ENCODE data around the gene MAD1L1.

Gene MAD1L1

DNA sequence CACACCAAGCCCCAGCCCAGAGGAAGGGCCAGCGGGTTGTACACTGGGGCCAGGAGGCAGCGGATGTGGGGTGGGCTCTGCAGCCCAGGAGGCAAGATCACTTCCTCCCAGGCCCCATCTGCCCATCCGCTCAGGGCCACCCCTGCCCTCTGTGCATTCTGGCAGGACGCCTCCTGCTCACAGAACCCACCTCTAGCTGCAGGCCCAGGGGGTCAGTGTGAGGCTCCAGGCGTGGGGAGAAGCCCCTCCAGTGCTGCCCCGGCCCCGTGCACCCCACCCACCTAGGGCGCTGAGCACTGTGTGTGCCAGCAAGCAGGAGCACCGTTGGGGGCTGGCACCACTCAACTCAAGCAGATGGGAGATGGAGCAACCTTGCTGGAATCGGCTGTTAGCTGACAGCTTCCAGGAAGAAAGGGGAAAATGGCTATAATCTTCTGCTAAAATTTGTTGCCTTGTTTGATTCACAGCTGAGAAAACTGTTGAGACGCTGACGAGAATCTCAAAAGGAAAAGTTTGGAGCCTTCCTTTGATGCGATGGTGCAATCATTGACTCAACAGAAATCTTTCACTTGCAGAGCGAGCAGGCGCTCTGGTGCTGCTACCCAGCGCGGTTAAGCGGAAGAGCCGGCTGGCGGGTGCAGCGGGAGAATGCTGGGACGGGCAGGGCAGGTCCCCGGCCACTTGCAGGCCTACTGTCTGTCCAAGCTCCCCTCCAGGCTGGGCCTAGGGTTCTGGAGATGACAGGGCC, 286.5 kb downstream of the MAD1L1 start:
- no peak overlapping the region for H2BK5ac ChIP-seq (ENCODE audit: low read depth, low read length, poor library complexity, severe bottlenecking)
- no peak overlapping the region for H3K23ac ChIP-seq (ENCODE audit: low read length in 2 of 2)
- H3K36me3 ChIP-seq (ENCODE audit: control insufficient read depth in 1 of 2, insufficient read depth in 2 of 2, low read depth in 1 of 2, low read length in 2 of 2): peaks cover 0 to 56% of the 10 kb centered on the region in 2 experiments
- no peak overlapping the region for H4K91ac ChIP-seq (ENCODE audit: low read length)
- no peak overlapping the region for H2AK5ac ChIP-seq (ENCODE audit: low read length, severe bottlenecking)
- no peak overlapping the region for H3K27ac ChIP-seq (ENCODE audit: low read length, poor library complexity, severe bottlenecking)
- H3K4me2 ChIP-seq (ENCODE audit: low read length, poor library complexity, severe bottlenecking): no peak overlapping the region
- H4K8ac ChIP-seq (ENCODE audit: low read length): no peak overlapping the region
- no peak for DNase-seq
- H2BK15ac ChIP-seq (ENCODE audit: low read depth, poor library complexity, severe bottlenecking): no peak overlapping the region
- WGBS: 95% methylated on average over 23 of the region's 23 CpGs
- no peaks in the 10 kb centered on the region for H3K27me3 ChIP-seq (ENCODE audit: control insufficient read depth in 1 of 2, insufficient read depth in 1 of 2, low read length in 2 of 2)
- H3K18ac ChIP-seq (ENCODE audit: low read depth in 1 of 2, low read length in 2 of 2): no peak overlapping the region
- H3K4ac ChIP-seq (ENCODE audit: low read depth in 1 of 2, low read length in 2 of 2): no peak overlapping the region
- no peak overlapping the region for H3K14ac ChIP-seq (ENCODE audit: low read length in 2 of 2)
- no peak overlapping the region for H2BK12ac ChIP-seq (ENCODE audit: low read length in 2 of 2)
- H3K9ac ChIP-seq (ENCODE audit: low read length): no peak overlapping the region
- peaks cover 4% of the 10 kb centered on the region for H3K4me1 ChIP-seq (ENCODE audit: control insufficient read depth, insufficient read depth, low read depth, low read length)
- peaks cover 4% of the 10 kb centered on the region for H3K79me1 ChIP-seq (replicated peaks; ENCODE audit: low read length, poor library complexity, severe bottlenecking)
- H3K9me3 ChIP-seq (ENCODE audit: control insufficient read depth, low read length): no peaks in the 10 kb centered on the region
- no peak overlapping the region for H3K4me3 ChIP-seq (ENCODE audit: insufficient read depth in 1 of 2, low read depth in 1 of 2, low read length in 2 of 2)
- H2BK120ac ChIP-seq (ENCODE audit: low read depth, low read length): no peak overlapping the region
- no peak overlapping the region for H2AFZ ChIP-seq (ENCODE audit: low read depth, low read length)

DNA sequence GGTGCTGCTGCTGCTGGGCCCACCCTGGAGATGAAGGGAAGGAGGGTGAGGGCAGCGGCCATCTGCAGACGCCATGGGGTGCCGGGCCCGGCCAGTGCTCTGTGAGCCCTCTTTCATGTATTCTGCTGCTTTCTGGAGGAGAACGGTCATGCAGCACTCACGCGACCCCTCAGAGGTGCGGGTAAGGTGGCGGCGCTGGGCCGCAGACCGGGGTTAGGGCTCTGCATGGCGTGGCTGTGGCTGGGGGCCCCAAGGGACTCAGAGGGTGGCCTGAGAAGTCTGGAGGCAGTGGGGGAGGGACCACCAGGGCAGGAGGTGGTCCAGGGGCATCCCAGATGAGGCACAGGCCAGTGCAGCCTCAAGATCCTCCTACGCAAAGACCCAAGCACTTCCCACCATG, 287.2 kb downstream of the MAD1L1 start:
- Histone ChIP-seq H3K27ac (ENCODE audit: low read length, poor library complexity, severe bottlenecking) (no peak overlapping the region), H2BK12ac (ENCODE audit: low read length in 2 of 2) (no peak overlapping the region), H3K36me3 (ENCODE audit: control insufficient read depth in 1 of 2, insufficient read depth in 2 of 2, low read depth in 1 of 2, low read length in 2 of 2) (peaks cover 0 to 50% of the 10 kb centered on the region in 2 experiments), H2AFZ (ENCODE audit: low read depth, low read length) (no peak overlapping the region), H3K9ac (ENCODE audit: low read length) (no peak overlapping the region), H3K18ac (ENCODE audit: low read depth in 1 of 2, low read length in 2 of 2) (no peak overlapping the region), H3K4me3 (ENCODE audit: insufficient read depth in 1 of 2, low read depth in 1 of 2, low read length in 2 of 2) (no peak overlapping the region), H3K27me3 (ENCODE audit: control insufficient read depth in 1 of 2, insufficient read depth in 1 of 2, low read length in 2 of 2) (no peaks in the 10 kb centered on the region), H3K79me1 (replicated peaks; ENCODE audit: low read length, poor library complexity, severe bottlenecking) (peaks cover 4% of the 10 kb centered on the region), H2BK15ac (ENCODE audit: low read depth, poor library complexity, severe bottlenecking) (no peak overlapping the region), H2AK5ac (ENCODE audit: low read length, severe bottlenecking) (no peak overlapping the region), H3K14ac (ENCODE audit: low read length in 2 of 2) (no peak overlapping the region), H3K4me1 (ENCODE audit: control insufficient read depth, insufficient read depth, low read depth, low read length) (peaks cover 6% of the 10 kb centered on the region), H3K4me2 (ENCODE audit: low read length, poor library complexity, severe bottlenecking) (no peak overlapping the region), H3K9me3 (ENCODE audit: control insufficient read depth, low read length) (no peaks in the 10 kb centered on the region), H3K4ac (ENCODE audit: low read depth in 1 of 2, low read length in 2 of 2) (no peak overlapping the region), H2BK5ac (ENCODE audit: low read depth, low read length, poor library complexity, severe bottlenecking) (no peak overlapping the region), H2BK120ac (ENCODE audit: low read depth, low read length) (no peak overlapping the region), H3K23ac (ENCODE audit: low read length in 2 of 2) (no peak overlapping the region), H4K8ac (ENCODE audit: low read length) (no peak overlapping the region), H4K91ac (ENCODE audit: low read length) (no peak overlapping the region)
- DNase-seq: no peak
- 84% methylated on average over 14 of the region's 14 CpGs for WGBS

DNA sequence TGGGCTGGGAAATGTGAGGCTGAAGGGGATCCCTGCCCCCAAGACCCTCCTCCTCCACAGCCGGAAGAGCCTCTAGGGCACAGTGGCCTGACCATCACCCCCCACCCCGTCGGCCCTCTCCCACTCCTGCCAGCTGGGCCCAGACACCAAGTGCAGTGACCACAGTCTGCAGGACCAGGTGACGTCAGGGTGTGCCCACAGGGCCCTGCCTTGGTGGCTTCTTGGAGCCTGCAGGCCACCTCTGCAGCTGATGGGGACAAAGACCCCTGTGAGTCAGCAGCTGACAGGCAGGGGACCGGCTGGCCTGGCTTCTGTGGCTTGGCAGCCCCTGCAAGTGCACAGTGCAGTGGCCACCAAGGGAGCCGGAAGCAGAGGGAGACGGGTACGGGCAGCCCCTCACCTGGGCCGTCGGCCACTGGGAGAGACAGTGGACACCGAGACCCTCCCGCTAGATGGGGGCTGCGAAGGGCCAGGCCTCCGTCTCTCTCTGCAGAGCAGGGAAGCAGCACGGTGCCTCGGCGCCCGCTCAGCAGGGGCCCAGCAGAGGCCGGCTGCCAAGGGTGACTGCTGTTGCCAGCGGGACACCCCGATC, 288.0 kb downstream of the MAD1L1 start:
- DNase-seq: no peak
- WGBS: 94% methylated on average over 21 of the region's 21 CpGs

GRCh38 chr7:1943933-1944618, 288.7 kb downstream of the MAD1L1 start:
- no peak overlapping the region for H4K8ac ChIP-seq (ENCODE audit: low read length)
- H2BK12ac ChIP-seq (ENCODE audit: low read length in 2 of 2): no peak overlapping the region
- H2BK5ac ChIP-seq (ENCODE audit: low read depth, low read length, poor library complexity, severe bottlenecking): no peak overlapping the region
- no peak overlapping the region for H3K9ac ChIP-seq (ENCODE audit: low read length)
- no peak overlapping the region for H2AK5ac ChIP-seq (ENCODE audit: low read length, severe bottlenecking)
- no peak overlapping the region for H3K14ac ChIP-seq (ENCODE audit: low read length in 2 of 2)
- H3K27me3 ChIP-seq (ENCODE audit: control insufficient read depth in 1 of 2, insufficient read depth in 1 of 2, low read length in 2 of 2): no peaks in the 10 kb centered on the region
- 85% methylated on average over 22 of the region's 25 CpGs for WGBS
- no peaks in the 10 kb centered on the region for H3K9me3 ChIP-seq (ENCODE audit: control insufficient read depth, low read length)
- H3K79me1 ChIP-seq (replicated peaks; ENCODE audit: low read length, poor library complexity, severe bottlenecking): peaks cover 6% of the 10 kb centered on the region
- no peak overlapping the region for H3K23ac ChIP-seq (ENCODE audit: low read length in 2 of 2)
- H3K27ac ChIP-seq (ENCODE audit: low read length, poor library complexity, severe bottlenecking): no peak overlapping the region
- no peak overlapping the region for H2BK15ac ChIP-seq (ENCODE audit: low read depth, poor library complexity, severe bottlenecking)
- no peak overlapping the region for H3K4ac ChIP-seq (ENCODE audit: low read depth in 1 of 2, low read length in 2 of 2)
- H3K4me3 ChIP-seq (ENCODE audit: insufficient read depth in 1 of 2, low read depth in 1 of 2, low read length in 2 of 2): no peak overlapping the region
- peaks cover 20% of the 10 kb centered on the region for H3K4me1 ChIP-seq (ENCODE audit: control insufficient read depth, insufficient read depth, low read depth, low read length)
- H3K4me2 ChIP-seq (ENCODE audit: low read length, poor library complexity, severe bottlenecking): no peak overlapping the region
- no peak overlapping the region for H4K91ac ChIP-seq (ENCODE audit: low read length)
- H2AFZ ChIP-seq (ENCODE audit: low read depth, low read length): no peak overlapping the region
- H3K18ac ChIP-seq (ENCODE audit: low read depth in 1 of 2, low read length in 2 of 2): no peak overlapping the region
- H3K36me3 ChIP-seq (ENCODE audit: control insufficient read depth in 1 of 2, insufficient read depth in 2 of 2, low read depth in 1 of 2, low read length in 2 of 2): peaks cover 0 to 42% of the 10 kb centered on the region in 2 experiments
- no peak for DNase-seq
- no peak overlapping the region for H2BK120ac ChIP-seq (ENCODE audit: low read depth, low read length)

More for the DNA sequence above, 288.0 kb downstream of the MAD1L1 start:
- H3K14ac ChIP-seq (ENCODE audit: low read length in 2 of 2): no peak overlapping the region
- H3K23ac ChIP-seq (ENCODE audit: low read length in 2 of 2): no peak overlapping the region
- H3K9ac ChIP-seq (ENCODE audit: low read length): no peak overlapping the region
- H3K27me3 ChIP-seq (ENCODE audit: control insufficient read depth in 1 of 2, insufficient read depth in 1 of 2, low read length in 2 of 2): no peaks in the 10 kb centered on the region
- no peak overlapping the region for H2AK5ac ChIP-seq (ENCODE audit: low read length, severe bottlenecking)
- H3K4me1 ChIP-seq (ENCODE audit: control insufficient read depth, insufficient read depth, low read depth, low read length): peaks cover 15% of the 10 kb centered on the region
- no peak overlapping the region for H4K8ac ChIP-seq (ENCODE audit: low read length)
- H2BK12ac ChIP-seq (ENCODE audit: low read length in 2 of 2): no peak overlapping the region
- H3K4ac ChIP-seq (ENCODE audit: low read depth in 1 of 2, low read length in 2 of 2): no peak overlapping the region
- H3K4me3 ChIP-seq (ENCODE audit: insufficient read depth in 1 of 2, low read depth in 1 of 2, low read length in 2 of 2): no peak overlapping the region
- H3K36me3 ChIP-seq (ENCODE audit: control insufficient read depth in 1 of 2, insufficient read depth in 2 of 2, low read depth in 1 of 2, low read length in 2 of 2): peaks cover 0 to 48% of the 10 kb centered on the region in 2 experiments
- H4K91ac ChIP-seq (ENCODE audit: low read length): no peak overlapping the region
- H2AFZ ChIP-seq (ENCODE audit: low read depth, low read length): no peak overlapping the region
- H3K27ac ChIP-seq (ENCODE audit: low read length, poor library complexity, severe bottlenecking): no peak overlapping the region
- H2BK120ac ChIP-seq (ENCODE audit: low read depth, low read length): no peak overlapping the region
- H3K18ac ChIP-seq (ENCODE audit: low read depth in 1 of 2, low read length in 2 of 2): no peak overlapping the region
- H2BK5ac ChIP-seq (ENCODE audit: low read depth, low read length, poor library complexity, severe bottlenecking): no peak overlapping the region
- no peak overlapping the region for H3K4me2 ChIP-seq (ENCODE audit: low read length, poor library complexity, severe bottlenecking)
- H3K9me3 ChIP-seq (ENCODE audit: control insufficient read depth, low read length): no peaks in the 10 kb centered on the region
- H2BK15ac ChIP-seq (ENCODE audit: low read depth, poor library complexity, severe bottlenecking): no peak overlapping the region
- peaks cover 3% of the 10 kb centered on the region for H3K79me1 ChIP-seq (replicated peaks; ENCODE audit: low read length, poor library complexity, severe bottlenecking)

All from mesenchymal stem cell (in vitro differentiated cells and primary cell).